HG02642 (cell line): ENCODE data around the gene SASH1.
A peak's percentile ranks its signal among the peaks of the same experiment; 100 is the strongest.
"Not testable (repeated sequence)": the region's sequence is repeated elsewhere in the genome, so short reads cannot be mapped to it uniquely, and the experiment has no call there.

Source experiments
- ATAC-seq: cut with Tn5 transposase; IDR thresholded peaks from one replicate; pipeline ENCODE4 v1.9.1; 2021; ENCODE audit warnings: mild to moderate bottlenecking; ENCODE audit not compliant: unreplicated experiment, poor library complexity

Gene SASH1

GRCh38 chr6:148325316-148326068, 17.1 kb upstream of the SASH1 start:
- no peak for ATAC-seq

GRCh38 chr6:148328876-148329555, 13.6 kb upstream of the SASH1 start:
- ATAC-seq: no peak

GRCh38 chr6:148329596-148330381, 12.8 kb upstream of the SASH1 start:
- ATAC-seq: no peak

DNA sequence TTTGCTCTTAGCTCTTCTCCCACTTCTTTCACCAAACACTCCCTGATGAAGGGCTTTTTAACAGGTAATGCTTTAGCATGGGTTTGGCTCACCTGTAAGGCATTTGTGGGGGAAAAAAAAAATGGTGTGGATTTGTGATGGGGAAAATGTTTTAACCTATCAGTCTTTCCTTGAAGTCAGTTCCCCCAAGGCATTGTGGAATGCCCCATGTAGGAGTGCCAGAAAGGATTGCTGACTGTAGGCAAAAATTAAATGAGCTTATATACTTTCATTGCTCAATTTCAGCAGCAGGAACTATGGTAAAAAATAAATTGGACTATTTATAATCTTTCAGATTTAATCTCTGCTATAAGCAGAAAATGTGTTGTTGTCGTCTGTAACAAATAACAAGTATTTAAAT, 10.6 kb upstream of the SASH1 start:
- no peak for ATAC-seq

- no peak for ATAC-seq
Observed at GRCh38 chr6:148336901-148337300, 5.7 kb upstream of the SASH1 start.

- no peak for ATAC-seq
Observed at GRCh38 chr6:148339766-148340165, 2.9 kb upstream of the SASH1 start.

GRCh38 chr6:148340586-148341297, 1.9 kb upstream of the SASH1 start:
- ATAC-seq: no peak

DNA sequence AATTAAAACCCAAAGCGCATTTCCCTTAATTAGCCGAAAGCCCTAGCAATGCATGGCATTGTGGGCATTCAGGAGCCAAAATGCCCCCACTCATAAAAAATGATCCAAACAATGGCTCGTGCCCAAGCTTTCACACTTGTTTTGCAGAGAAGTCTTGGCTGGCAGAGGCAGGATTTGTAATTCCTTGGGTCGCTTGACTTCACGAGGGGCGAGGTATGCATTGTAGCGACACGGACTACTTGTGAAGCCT, 613 bp upstream of the SASH1 start:
- no peak for ATAC-seq

DNA sequence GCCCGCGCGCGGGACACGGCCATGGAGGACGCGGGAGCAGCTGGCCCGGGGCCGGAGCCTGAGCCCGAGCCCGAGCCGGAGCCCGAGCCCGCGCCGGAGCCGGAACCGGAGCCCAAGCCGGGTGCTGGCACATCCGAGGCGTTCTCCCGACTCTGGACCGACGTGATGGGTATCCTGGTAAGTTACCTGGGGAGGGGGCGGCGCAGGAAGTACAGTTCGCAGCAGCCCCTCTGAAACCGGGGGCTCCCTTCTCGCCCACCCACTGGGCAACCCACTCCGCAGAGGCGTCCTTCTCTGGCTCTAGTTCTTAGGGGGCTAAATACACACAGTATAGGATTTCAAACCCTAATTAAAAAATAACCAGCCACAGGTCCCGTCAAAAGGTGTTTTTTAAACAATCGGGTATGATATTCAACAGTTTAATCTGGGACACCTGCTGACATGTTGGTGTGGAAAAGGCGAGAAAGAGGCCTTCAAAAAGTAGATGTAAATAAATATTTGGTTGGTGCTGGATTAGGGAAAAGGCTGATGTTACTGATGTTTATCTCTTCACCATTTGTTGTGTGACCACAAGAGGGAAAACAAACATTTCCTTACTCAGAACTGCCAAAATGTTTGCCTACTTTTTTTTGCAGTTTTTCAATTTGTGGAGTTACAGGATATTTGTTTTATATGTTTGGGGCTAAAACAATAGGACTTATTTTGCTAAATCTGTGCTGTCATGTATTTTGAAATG, 577 bp downstream of the SASH1 start:
- peak; percentile 3 for ATAC-seq

DNA sequence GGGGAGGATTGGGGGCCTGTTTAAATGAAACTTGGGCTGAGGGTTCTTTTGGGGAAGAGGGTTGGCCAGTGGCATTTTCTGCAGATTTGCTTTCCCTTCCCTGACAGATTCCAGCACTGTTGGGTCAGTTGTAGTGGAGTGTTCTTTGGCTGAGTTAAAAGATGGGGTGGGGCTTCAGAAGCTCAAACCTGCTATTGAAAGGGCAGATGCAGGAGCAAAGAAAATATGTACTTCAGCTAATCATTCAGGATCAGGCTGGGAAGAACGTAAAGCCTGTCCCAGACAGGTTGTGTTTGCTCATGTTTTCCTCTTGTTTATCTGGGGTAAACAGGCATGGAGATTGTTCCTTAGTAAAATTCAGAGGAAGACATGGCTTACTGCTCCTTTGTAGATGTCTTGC, 2.5 kb downstream of the SASH1 start:
- ATAC-seq: no peak

GRCh38 chr6:148345578-148345977, 2.9 kb downstream of the SASH1 start:
- ATAC-seq: no peak

- no peak for ATAC-seq
Observed at GRCh38 chr6:148346681-148347440, 4.2 kb downstream of the SASH1 start.

GRCh38 chr6:148347441-148348054, 4.9 kb downstream of the SASH1 start:
- ATAC-seq: no peak

GRCh38 chr6:148348335-148348734, 5.7 kb downstream of the SASH1 start:
- ATAC-seq: no peak

GRCh38 chr6:148348778-148349177, 6.1 kb downstream of the SASH1 start:
- ATAC-seq: no peak

DNA sequence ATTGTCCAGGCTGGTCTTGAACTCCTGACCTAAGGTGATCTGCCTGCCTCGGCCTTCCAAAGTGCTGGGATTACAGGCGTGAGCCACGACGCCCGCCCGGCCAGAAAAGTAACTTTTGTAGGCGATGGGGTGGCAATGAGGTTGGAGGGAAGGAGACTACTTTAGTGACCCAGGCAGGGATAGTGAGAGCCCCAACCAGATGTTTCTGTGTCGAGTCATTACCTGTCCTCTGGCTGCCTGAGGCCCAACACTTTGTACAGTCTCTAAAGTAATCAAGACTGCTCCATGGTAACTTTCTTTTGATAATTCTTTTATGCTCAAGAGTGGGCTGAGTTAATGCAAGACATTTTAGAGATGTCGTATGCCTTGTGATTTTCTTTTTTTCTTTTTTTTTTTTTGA, 6.8 kb downstream of the SASH1 start:
- no peak for ATAC-seq

DNA sequence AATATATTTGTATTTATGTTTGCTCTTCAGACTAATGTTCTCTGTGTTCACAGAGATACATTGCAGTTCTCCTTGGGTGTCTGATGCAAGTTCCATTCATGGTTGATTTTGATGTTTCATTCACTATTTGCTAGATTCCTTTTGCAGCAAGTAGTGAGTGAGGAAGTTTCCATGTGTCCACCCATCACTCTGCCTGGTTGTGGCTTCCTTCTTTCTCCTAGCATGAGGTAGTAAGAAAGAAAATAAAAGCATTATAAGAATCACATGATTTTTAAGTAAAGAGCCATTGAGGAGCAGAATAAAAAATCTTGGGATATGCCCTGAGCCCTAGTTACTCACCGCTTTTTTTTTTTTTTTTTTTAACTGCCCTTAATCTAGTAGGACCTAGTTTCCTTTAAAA, 8.7 kb downstream of the SASH1 start:
- ATAC-seq: no peak

GRCh38 chr6:148352421-148352820, 9.8 kb downstream of the SASH1 start:
- ATAC-seq: not testable (repeated sequence)

DNA sequence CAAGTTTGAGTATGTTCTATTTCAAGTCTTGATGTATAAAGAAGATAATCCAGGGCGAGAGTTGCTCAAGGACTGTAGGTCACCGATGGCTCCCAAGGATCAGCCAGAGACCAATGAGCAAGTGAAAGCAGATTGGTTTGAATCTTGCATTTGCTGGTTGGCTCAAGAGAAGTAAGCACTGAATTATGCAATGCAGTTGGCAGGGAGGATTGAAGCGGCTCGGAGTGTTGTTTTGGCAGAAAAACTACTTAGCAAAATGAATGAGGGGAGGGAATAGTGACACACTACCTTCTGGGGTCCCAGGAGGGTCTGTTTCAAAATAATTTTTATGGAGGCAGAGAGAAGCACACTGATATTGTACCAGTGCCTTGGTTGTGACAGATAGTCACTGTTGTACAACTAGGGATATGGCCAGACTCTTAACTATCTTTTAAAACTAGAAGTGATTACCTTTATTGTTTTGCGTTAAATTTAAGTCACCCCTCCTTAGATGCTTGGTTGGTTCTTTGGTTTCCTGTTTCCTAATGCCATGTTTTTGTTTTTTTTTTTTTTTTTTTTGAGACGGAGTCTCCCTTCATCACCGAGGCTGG, 15.7 kb downstream of the SASH1 start:
- ATAC-seq: no peak
